Endothelial cell of umbilical vein (primary cell): ENCODE results near the gene RRP15. TPM values are rescaled to one million over a fixed set of nuclear protein-coding genes. Genes with fewer than 3 reads are reported as not detected.
A peak's percentile ranks its signal among the peaks of the same experiment; 100 is the strongest.

Source experiments
- BruUV-seq: library from RNA; stranded (reverse); fragments of 400-500 nt; replicated peaks from 2 replicates; lab custom pipeline; 2021; lab: Mats Ljungman, UMichigan
- CTCF ChIA-PET: fragments of 300-600, 350-600 bp; sonication (Branson Sonifier 250); formaldehyde crosslinking; loops from one replicate; lab custom pipeline; 2021; ENCODE audit warnings: antibody characterized with exemption, inconsistent platforms; lab: Charles Lee
- POLR2A ChIA-PET: fragments of 300-600, 350-600 bp; sonication (Branson Sonifier 250); formaldehyde crosslinking; loops from one replicate; lab custom pipeline; 2021; ENCODE audit warnings: antibody characterized with exemption, inconsistent platforms; lab: Charles Lee
- DNase-seq: peaks from one replicate; pipeline ENCODE4 v3.0.0-alpha.2; 2011; ENCODE audit warnings: low read depth, low spot score
- FAIRE-seq: peaks from 2 replicates; lab custom pipeline; 2011; peaks lifted over from hg19 to GRCh38; lab: Jason Lieb, UNC
- H2AFZ ChIP-seq: 2 replicates; pipeline ENCODE4 v1.6.0; 2012; ENCODE audit warnings: low read depth, low read length, control low read depth, inconsistent platforms
- H3K27ac ChIP-seq: 2 replicates; pipeline ENCODE4 v1.5.1; 2011; ENCODE audit warnings: low read depth, mild to moderate bottlenecking, control low read depth, low read length, moderate library complexity; ENCODE audit not compliant: insufficient read depth
- H3K27me3 ChIP-seq, 2 experiments: 2 replicates each; pipeline versions ENCODE4 v1.6.0 to v1.6.1; 2011; ENCODE audit warnings: low read length in 2 of 2, mixed read lengths in 1 of 2; ENCODE audit not compliant: control insufficient read depth in 2 of 2, insufficient read depth in 2 of 2
- H3K36me3 ChIP-seq, 2 experiments: 2 replicates in 1 of 2; 3 replicates in 1 of 2; pipeline ENCODE4 v1.5.1; 2011; ENCODE audit warnings: low read length in 2 of 2, mild to moderate bottlenecking in 1 of 2, moderate library complexity in 1 of 2; ENCODE audit not compliant: control insufficient read depth in 2 of 2, insufficient read depth in 2 of 2; ENCODE audit errors: extremely low read depth in 1 of 2
- H3K4me1 ChIP-seq: 3 replicates; pipeline ENCODE4 v1.5.1; 2011; ENCODE audit warnings: mild to moderate bottlenecking, low read length; ENCODE audit not compliant: control insufficient read depth, insufficient read depth; ENCODE audit errors: extremely low read depth
- H3K4me2 ChIP-seq: 2 replicates; pipeline ENCODE4 v1.6.1; 2011; ENCODE audit warnings: low read length, control low read depth, mixed read lengths; ENCODE audit not compliant: insufficient read depth
- H3K4me3 ChIP-seq, 3 experiments: fragments of 200-600 bp in 1 of 3; sonication (generic), shearing (Covaris generic) in 1 of 3; replicated peaks in 1 of 3; 2 replicates each; pipeline ENCODE4 v1.5.1; 2011 to 2016; ENCODE audit warnings: control low read depth in 3 of 3, low read length in 3 of 3, mild to moderate bottlenecking in 2 of 3, inconsistent platforms in 1 of 3, low read depth in 1 of 3, moderate library complexity in 1 of 3; ENCODE audit not compliant: insufficient read depth in 1 of 3
- H3K79me2 ChIP-seq: 2 replicates; pipeline ENCODE4 v1.6.0; 2012; ENCODE audit warnings: low read length, inconsistent platforms; ENCODE audit not compliant: control insufficient read depth, insufficient read depth
- H3K9ac ChIP-seq: replicated peaks from 2 replicates; pipeline ENCODE3; 2011; ENCODE audit warnings: low read length, control low read depth; ENCODE audit not compliant: insufficient read depth; ENCODE audit errors: extremely low read depth
- H3K9me1 ChIP-seq: replicated peaks from 3 replicates; pipeline ENCODE4 v1.6.0; 2011; ENCODE audit warnings: mild to moderate bottlenecking, low read length; ENCODE audit not compliant: control insufficient read depth, insufficient read depth; ENCODE audit errors: extremely low read depth
- H3K9me3 ChIP-seq: replicated peaks from 2 replicates; pipeline ENCODE4 v1.5.1; 2012; ENCODE audit warnings: low read length, inconsistent platforms; ENCODE audit not compliant: control insufficient read depth, insufficient read depth
- H4K20me1 ChIP-seq: replicated peaks from 2 replicates; pipeline ENCODE3; 2011; ENCODE audit warnings: mild to moderate bottlenecking, low read length; ENCODE audit not compliant: control insufficient read depth, insufficient read depth; ENCODE audit errors: extremely low read depth
- EZH2 ChIP-seq: IDR thresholded peaks from 2 replicates; pipeline ENCODE4 v1.6.1; 2012; ENCODE audit warnings: borderline replicate concordance, low read depth, mild to moderate bottlenecking, moderate library complexity, low read length, inconsistent platforms; ENCODE audit not compliant: severe bottlenecking
- GATA2 ChIP-seq: IDR thresholded peaks from 2 replicates; pipeline ENCODE4 v1.7.0; 2011; ENCODE audit warnings: low read depth, mild to moderate bottlenecking, moderate library complexity, mixed read lengths, low read length; ENCODE audit not compliant: insufficient read length, insufficient read depth
- JUN ChIP-seq: IDR thresholded peaks from 2 replicates; pipeline ENCODE4 v1.6.1; 2011; ENCODE audit warnings: borderline replicate concordance, low read depth; ENCODE audit not compliant: insufficient read length, insufficient read depth
- MYC ChIP-seq: IDR thresholded peaks from one replicate; pipeline ENCODE4 v1.6.1; 2011; ENCODE audit warnings: mild to moderate bottlenecking, low read depth, low read length
- POLR2A ChIP-seq: IDR thresholded peaks from 2 replicates; pipeline ENCODE4 v1.6.1; 2012; ENCODE audit warnings: low read depth, mild to moderate bottlenecking, control low read depth, low read length
- POLR2AphosphoS5 ChIP-seq: IDR thresholded peaks from 2 replicates; pipeline ENCODE4 v1.6.1; 2012; ENCODE audit warnings: low read depth, mild to moderate bottlenecking, control low read depth, low read length, moderate library complexity; ENCODE audit not compliant: insufficient read depth
- dilution Hi-C: fragments of 300-500 bp; cut with MboI; formaldehyde crosslinking; loops from one replicate; pipeline ENCODE4 v1.15.0; 2019; ENCODE audit warnings: low sequenced_read_pairs; ENCODE audit not compliant: extremely low pct_ligation_motif_present
- intact Hi-C: fragments of 100-400 bp; cut with micrococcal nuclease; formaldehyde crosslinking; loops from one replicate; pipeline ENCODE4 v1.10.0; 2022
- polyA plus RNA-seq, 4 experiments: library from polyadenylated mRNA; depleted of rRNA in 3 of 4; stranded (reverse) in 3 of 4; unstranded in 1 of 4; fragments of >200 nt; gene quantifications; 2 replicates each; pipeline versions ENCODE4 v1.2.1 to v1.2.3, GENCODE V29; 2011 to 2012; ENCODE audit warnings: missing spikeins in 1 of 4
- total RNA-seq: library from RNA; stranded (reverse); gene quantifications from 2 replicates; pipeline ENCODE4 v1.2.3, GENCODE V29; 2021

Gene RRP15
- total and polyA plus RNA-seq, 2 donors (not counting 3 experiments of a cell fraction or from before 2014, with no cell fraction given), result 1.0 to 17.3 TPM

- Histone ChIP-seq H2AFZ (peak overlapping the region; percentile 85), H3K9me1 (no peaks in the 10 kb centered on the region), H3K79me2 (peaks cover 29% of the 10 kb centered on the region), H3K27me3 (peaks cover 0 to 2% of the 10 kb centered on the region in 2 experiments), H3K4me2 (peak overlapping the region; percentile 75), H3K36me3 (no peaks in the 10 kb centered on the region), H3K4me1 (peaks cover 11% of the 10 kb centered on the region), H3K9me3 (no peaks in the 10 kb centered on the region), H3K4me3 (peak overlapping the region; percentile 66 to 81 (median 76)), H4K20me1 (no peaks in the 10 kb centered on the region), H3K27ac (peak overlapping the region; percentile 37), H3K9ac (peak overlapping the region; percentile 71)
- no peak for TF ChIP-seq GATA2
- ChIA-PET CTCF (interaction anchor here (1.4 to 1.7 kb wide), 2 partner anchors 14 to 15 kb away, joined by 3 to 9 read pairs; no protein-coding TSS in a partner anchor), POLR2A (interaction anchor here (0.9 kb wide), 1 partner anchor 12 kb away, joined by 3 read pairs; no protein-coding TSS in a partner anchor)
- no peak for FAIRE-seq
- DNase-seq, result no peak
- intact Hi-C loops (no loop called here), dilution Hi-C loops (no loop called here)
- BruUV-seq, result TSS peak; percentile 96
These were observed 646 bp upstream of the RRP15 start for GRCh38 chr1:218284377-218284916.

- H3K4me3 ChIP-seq, result no peak overlapping the region
- H3K4me2 ChIP-seq, result no peak overlapping the region
- H3K9me1 ChIP-seq, result no peaks in the 10 kb centered on the region
- H3K27me3 ChIP-seq, result no peaks in the 10 kb centered on the region
- H4K20me1 ChIP-seq, result no peaks in the 10 kb centered on the region
- dilution Hi-C loops (no loop called here), intact Hi-C loops (no loop called here)
- TF ChIP-seq GATA2 (no peak), JUN (no peak), EZH2 (no peak), MYC (no peak), POLR2A (no peak), POLR2AphosphoS5 (no peak)
- no peaks in the 10 kb centered on the region for H3K36me3 ChIP-seq
- no peak overlapping the region for H3K9ac ChIP-seq
- DNase-seq (no peak), FAIRE-seq (no peak)
- POLR2A ChIA-PET, result no interaction called here
- CTCF ChIA-PET, result no interaction called here
- H3K27ac ChIP-seq, result no peak overlapping the region
- no peaks in the 10 kb centered on the region for H3K9me3 ChIP-seq
- no peaks in the 10 kb centered on the region for H3K4me1 ChIP-seq
- H3K79me2 ChIP-seq, result peaks cover 33% of the 10 kb centered on the region
- H2AFZ ChIP-seq, result no peak overlapping the region
- BruUV-seq, result no TSS peak
These were observed 7.4 kb downstream of the RRP15 start for GRCh38 chr1:218292515-218292914.
